SK-N-SH treated with all-trans-retinoic acid at 6 μM for 48 hours (cell line): ENCODE data around the gene HCN4.

Source experiments
- CSDC2 ChIP-seq: fragments of 250-450 bp; sonication (Bioruptor Pico); IDR thresholded peaks from 2 replicates; pipeline ENCODE4 v1.5.0; 2020; ENCODE audit warnings: mild to moderate bottlenecking, moderate library complexity
- GLIS3 ChIP-seq: fragments of 250-450 bp; sonication (Bioruptor Pico); IDR thresholded peaks from 2 replicates; pipeline ENCODE4 v1.5.0; 2020; ENCODE audit warnings: mild to moderate bottlenecking, moderate library complexity
- PPARA ChIP-seq: fragments of 250-450 bp; sonication (Bioruptor Pico); IDR thresholded peaks from 2 replicates; pipeline ENCODE4 v1.5.0; 2020; ENCODE audit warnings: mild to moderate bottlenecking, borderline replicate concordance
- ZFP3 ChIP-seq: fragments of 250-450 bp; sonication (Bioruptor Pico); IDR thresholded peaks from 2 replicates; pipeline ENCODE4 v1.5.0; 2020; ENCODE audit warnings: mild to moderate bottlenecking, moderate library complexity

DNA sequence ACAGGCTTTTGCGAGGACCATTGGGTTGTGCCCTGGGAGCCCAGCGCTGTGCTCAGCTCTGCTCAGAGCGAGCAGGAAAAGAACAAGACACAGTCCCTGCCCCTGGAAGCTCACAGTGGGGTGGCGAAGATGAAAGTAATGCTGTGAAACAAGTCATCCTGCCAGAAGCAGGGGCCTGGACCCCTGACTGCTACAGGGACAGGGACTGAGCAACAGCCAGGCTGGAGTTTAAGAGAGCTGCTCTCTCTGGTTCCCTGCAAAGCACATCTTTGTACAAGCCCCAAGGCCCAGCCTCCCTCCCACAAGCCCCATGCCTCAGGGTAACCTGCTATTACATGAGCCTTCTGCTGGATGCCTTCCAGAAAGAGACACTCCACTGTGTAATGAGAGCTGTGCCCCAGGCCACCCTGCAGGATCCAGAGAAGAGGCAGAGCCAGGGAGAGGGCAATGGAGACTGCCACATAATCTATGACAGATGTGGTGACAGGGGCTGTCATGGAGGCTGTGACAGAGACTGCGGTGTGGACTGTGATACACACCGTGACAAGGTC, 7.1 kb upstream of the HCN4 start:
- TF ChIP-seq CSDC2 (no peak), ZFP3 (no peak), GLIS3 (CRISPR knock-in tag) (no peak), PPARA (CRISPR knock-in tag) (no peak)
